PC-3 (cell line): Measurements from ENCODE around the gene UQCR11. TPM values are rescaled to one million over a fixed set of nuclear protein-coding genes. Genes with fewer than 3 reads are reported as not detected.

Experiments
- ATAC-seq: fragments of 200-7000 bp; cut with Tn5 transposase; 2 replicates; pipeline ENCODE4 v1.9.1; 2020; ENCODE audit warnings: mild to moderate bottlenecking, moderate library complexity
- BruUV-seq: library from RNA; stranded (reverse); fragments of 400-500 nt; replicated peaks from 2 replicates; lab custom pipeline; 2021; lab: Mats Ljungman, UMichigan
- CTCF ChIA-PET: fragments of 300-600 bp; sonication (Branson Sonifier 250); formaldehyde crosslinking; loops from one replicate; lab custom pipeline; 2022; ENCODE audit warnings: antibody characterized with exemption; lab: Charles Lee
- POLR2A ChIA-PET: fragments of 300-600 bp; sonication (Branson Sonifier 250); formaldehyde crosslinking; loops from one replicate; lab custom pipeline; 2022; ENCODE audit warnings: antibody characterized with exemption; ENCODE audit not compliant: unreplicated experiment; lab: Charles Lee
- DNase-seq: peaks from one replicate; pipeline ENCODE4 v3.0.0-alpha.2; 2015
- H2AFZ ChIP-seq: fragments of 300-600 bp; sonication (generic); 2 replicates; pipeline ENCODE4 v1.6.0; 2016; ENCODE audit warnings: antibody characterized with exemption, low read length
- H3F3A ChIP-seq: fragments of 300-600 bp; sonication (generic); one replicate; pipeline ENCODE4 v1.6.0; 2017; ENCODE audit warnings: antibody characterized with exemption, low read length, control low read depth, mild to moderate bottlenecking; ENCODE audit not compliant: unreplicated experiment
- H3K27ac ChIP-seq: fragments of 300-600 bp; sonication (generic); 2 replicates; pipeline ENCODE4 v1.5.1; 2016; ENCODE audit warnings: mild to moderate bottlenecking, low read length
- H3K27me3 ChIP-seq: fragments of 300-600 bp; sonication (generic); 2 replicates; pipeline ENCODE4 v1.6.1; 2016; ENCODE audit warnings: low read length, mixed read lengths
- H3K36me3 ChIP-seq: fragments of 300-600 bp; sonication (generic); 2 replicates; pipeline ENCODE4 v1.6.1; 2016; ENCODE audit warnings: low read depth, mixed run types, low read length, mixed read lengths
- H3K4me1 ChIP-seq: fragments of 300-600 bp; sonication (generic); 2 replicates; pipeline ENCODE4 v1.5.1; 2016; ENCODE audit warnings: low read length; ENCODE audit not compliant: insufficient read depth
- H3K4me2 ChIP-seq: fragments of 300-600 bp; sonication (generic); 2 replicates; pipeline ENCODE4 v1.6.0; 2016; ENCODE audit warnings: low read length
- H3K4me3 ChIP-seq: fragments of 300-600 bp; sonication (generic); 2 replicates; pipeline ENCODE4 v1.5.1; 2016; ENCODE audit warnings: mild to moderate bottlenecking, low read length, mixed read lengths
- H3K79me2 ChIP-seq: fragments of 300-600 bp; sonication (generic); 2 replicates; pipeline ENCODE4 v1.6.1; 2017; ENCODE audit warnings: low read length, mixed read lengths
- H3K9ac ChIP-seq: fragments of 300-600 bp; sonication (generic); 2 replicates; pipeline ENCODE4 v1.6.0; 2016; ENCODE audit warnings: mild to moderate bottlenecking, low read length
- H3K9me2 ChIP-seq: fragments of 300-600 bp; sonication (generic); replicated peaks from 2 replicates; pipeline ENCODE4 v1.6.1; 2016; ENCODE audit warnings: mixed run types, low read length, mixed read lengths
- H3K9me3 ChIP-seq: fragments of 300-600 bp; sonication (generic); 2 replicates; pipeline ENCODE4 v1.6.1; 2016; ENCODE audit warnings: low read length, mixed read lengths
- H4K20me1 ChIP-seq: fragments of 300-600 bp; sonication (generic); 2 replicates; pipeline ENCODE4 v1.6.1; 2016; ENCODE audit warnings: low read length, mixed read lengths
- CTCF ChIP-seq: fragments of 300-600 bp; sonication (generic); conservative IDR thresholded peaks from 2 replicates; pipeline ENCODE4 v1.5.1; 2017; ENCODE audit warnings: antibody characterized with exemption, low read depth, mild to moderate bottlenecking, low read length
- EZH2 ChIP-seq: fragments of 300-600 bp; sonication (generic); IDR thresholded peaks from one replicate; pipeline ENCODE4 v1.6.1; 2017; ENCODE audit warnings: antibody characterized with exemption, mild to moderate bottlenecking, low read length; ENCODE audit not compliant: unreplicated experiment
- EZH2phosphoT487 ChIP-seq: fragments of 300-600 bp; sonication (generic); IDR thresholded peaks from 2 replicates; pipeline ENCODE4 v1.6.1; 2018; ENCODE audit warnings: mild to moderate bottlenecking, antibody characterized with exemption, low read length, borderline replicate concordance
- intact Hi-C: fragments of 100-400 bp; cut with micrococcal nuclease; formaldehyde crosslinking; loops from 2 replicates; pipeline ENCODE4 v1.9.0; 2023
- total RNA-seq: library from RNA; depleted of rRNA; stranded (reverse); fragments of >200 nt; gene quantifications from 2 replicates; pipeline ENCODE4 v1.2.3, GENCODE V29; 2014

UQCR11 gene
- total RNA-seq, 1 experiment from 2014 or later, result 148 TPM

GRCh38 chr19:1615156-1615765 is 10.0 kb upstream of the UQCR11 start:
- no peaks in the 10 kb centered on the region for H3K9me3 ChIP-seq
- H3K36me3 ChIP-seq, result no peaks in the 10 kb centered on the region; the same call in 1 of the 2 replicates
- BruUV-seq, result no TSS peak
- no peaks in the 10 kb centered on the region for H4K20me1 ChIP-seq
- no peak overlapping the region for H3K27ac ChIP-seq
- no peak overlapping the region for H3K9ac ChIP-seq
- no peak overlapping the region for H3K4me3 ChIP-seq
- no peaks in the 10 kb centered on the region for H3F3A ChIP-seq
- CTCF ChIA-PET, result no interaction called here
- TF ChIP-seq CTCF (no peak), EZH2 (no peak), EZH2phosphoT487 (no peak)
- H3K79me2 ChIP-seq, result no peaks in the 10 kb centered on the region
- intact Hi-C loops, result no loop called here
- ATAC-seq (no peak), DNase-seq (no peak)
- POLR2A ChIA-PET, result no interaction called here
- H3K4me2 ChIP-seq, result no peak overlapping the region
- no peak overlapping the region for H2AFZ ChIP-seq
- no peaks in the 10 kb centered on the region for H3K27me3 ChIP-seq
- H3K4me1 ChIP-seq, result no peaks in the 10 kb centered on the region
- no peaks in the 10 kb centered on the region for H3K9me2 ChIP-seq

GRCh38 chr19:1613808-1614570 is 8.7 kb upstream of the UQCR11 start:
- POLR2A ChIA-PET, result no interaction called here
- no peak for ATAC-seq

More at GRCh38 chr19:1613808-1614570, 8.7 kb upstream of the UQCR11 start:
- no peaks in the 10 kb centered on the region for H3K9me2 ChIP-seq
- TF ChIP-seq CTCF (no peak), EZH2phosphoT487 (no peak), EZH2 (no peak)
- no peak overlapping the region for H3K4me2 ChIP-seq
- BruUV-seq, result no TSS peak
- no peak for DNase-seq
- no peak overlapping the region for H3K9ac ChIP-seq
- no peaks in the 10 kb centered on the region for H4K20me1 ChIP-seq
- no peaks in the 10 kb centered on the region; the same call in 1 of the 2 replicates for H3K36me3 ChIP-seq
- H3K4me1 ChIP-seq, result no peaks in the 10 kb centered on the region; the same call in 1 of the 2 replicates
- intact Hi-C loops, result no loop called here
- no peaks in the 10 kb centered on the region for H3K27me3 ChIP-seq
- no peaks in the 10 kb centered on the region for H3F3A ChIP-seq
- no peaks in the 10 kb centered on the region for H3K9me3 ChIP-seq
- H3K27ac ChIP-seq, result no peak overlapping the region
- no peaks in the 10 kb centered on the region for H3K79me2 ChIP-seq
- H2AFZ ChIP-seq, result no peak overlapping the region
- CTCF ChIA-PET, result no interaction called here
- H3K4me3 ChIP-seq, result no peak overlapping the region
